ENCODE data around the gene COL15A1. TPM values are rescaled to one million over a fixed set of nuclear protein-coding genes. Genes with fewer than 3 reads are reported as not detected.

The COL15A1 gene
- total RNA-seq, 2 experiments from 2014 or later, result 0.30 to 0.33 TPM

- CTCF ChIA-PET, result interaction anchor here (0.7 to 3.4 kb wide), 4 partner anchors 9 to 168 kb away, joined by 3 to 14 read pairs (median 6); no protein-coding TSS in a partner anchor
- H3K4me3 Mint-ChIP-seq, result no peak overlapping the region
- H3K9me3 Mint-ChIP-seq, result no peaks in the 10 kb centered on the region
- POLR2A ChIA-PET, result no interaction called here
- H3K27ac Mint-ChIP-seq, result no peak overlapping the region
- H3K36me3 Mint-ChIP-seq (ENCODE audit: low read depth), result no peaks in the 10 kb centered on the region
- H3K27me3 Mint-ChIP-seq, result peaks cover 25% of the 10 kb centered on the region
- no peak for DNase-seq
- peaks cover 8% of the 10 kb centered on the region for H3K4me1 Mint-ChIP-seq
Observed at GRCh38 chr9:98973576-98973975, 29.9 kb downstream of the COL15A1 start.

GRCh38 chr9:98974106-98974505, 30.4 kb downstream of the COL15A1 start:
- Mint-ChIP-seq H3K27me3 (peaks cover 25% of the 10 kb centered on the region), H3K9me3 (no peaks in the 10 kb centered on the region), H3K36me3 (ENCODE audit: low read depth) (no peaks in the 10 kb centered on the region), H3K4me3 (no peak overlapping the region), H3K27ac (no peak overlapping the region), H3K4me1 (peaks cover 8% of the 10 kb centered on the region)
- ChIA-PET POLR2A (no interaction called here), CTCF (interaction anchor here (0.7 to 3.4 kb wide), 5 partner anchors 9 to 214 kb away, joined by 3 to 14 read pairs (median 8); no protein-coding TSS in a partner anchor)
- no peak for DNase-seq

GRCh38 chr9:98974554-98974953, 30.8 kb downstream of the COL15A1 start:
- peaks cover 8% of the 10 kb centered on the region for H3K4me1 Mint-ChIP-seq
- ChIA-PET POLR2A (no interaction called here), CTCF (interaction anchor here (1.0 to 3.4 kb wide), 13 partner anchors 10 to 294 kb away, joined by 3 to 19 read pairs (median 5); partner anchors contain the start of genes GALNT12 and TGFBR1)
- no peak overlapping the region for H3K27ac Mint-ChIP-seq
- H3K4me3 Mint-ChIP-seq, result no peak overlapping the region
- no peaks in the 10 kb centered on the region for H3K36me3 Mint-ChIP-seq (ENCODE audit: low read depth)
- no peak for DNase-seq
- H3K9me3 Mint-ChIP-seq, result no peaks in the 10 kb centered on the region
- H3K27me3 Mint-ChIP-seq, result peaks cover 26% of the 10 kb centered on the region

GRCh38 chr9:98974994-98975712, 31.4 kb downstream of the COL15A1 start:
- POLR2A ChIA-PET, result interaction anchor here (0.6 kb wide), 1 partner anchor 118 kb away, joined by 3 read pairs; no protein-coding TSS in a partner anchor
- Mint-ChIP-seq H3K9me3 (no peaks in the 10 kb centered on the region), H3K27ac (no peak overlapping the region), H3K27me3 (peaks cover 26% of the 10 kb centered on the region), H3K36me3 (ENCODE audit: low read depth) (no peaks in the 10 kb centered on the region), H3K4me1 (peaks cover 8% of the 10 kb centered on the region), H3K4me3 (no peak overlapping the region)
- DNase-seq, result peak; percentile 82
- CTCF ChIA-PET, result interaction anchor here (0.6 to 2.4 kb wide), 20 partner anchors 9 to 294 kb away, joined by 3 to 19 read pairs (median 5); partner anchors contain the start of genes GALNT12 and TGFBR1

- H3K4me3 Mint-ChIP-seq, result no peak overlapping the region
- DNase-seq, result no peak
- ChIA-PET POLR2A (no interaction called here), CTCF (interaction anchor here (0.6 to 2.4 kb wide), 11 partner anchors 12 to 185 kb away, joined by 3 to 19 read pairs (median 8); partner anchors contain the start of gene GALNT12)
- no peaks in the 10 kb centered on the region for H3K9me3 Mint-ChIP-seq
- H3K4me1 Mint-ChIP-seq, result peaks cover 8% of the 10 kb centered on the region
- no peak overlapping the region for H3K27ac Mint-ChIP-seq
- peaks cover 23% of the 10 kb centered on the region for H3K27me3 Mint-ChIP-seq
- no peaks in the 10 kb centered on the region for H3K36me3 Mint-ChIP-seq (ENCODE audit: low read depth)
Observed at GRCh38 chr9:98975838-98976237, 32.1 kb downstream of the COL15A1 start.

GRCh38 chr9:98977246-98977714, 33.6 kb downstream of the COL15A1 start:
- Mint-ChIP-seq H3K36me3 (ENCODE audit: low read depth) (no peaks in the 10 kb centered on the region), H3K4me3 (no peak overlapping the region), H3K4me1 (peaks cover 8% of the 10 kb centered on the region), H3K27ac (no peak overlapping the region), H3K9me3 (no peaks in the 10 kb centered on the region), H3K27me3 (peaks cover 23% of the 10 kb centered on the region)
- ChIA-PET POLR2A (interaction anchor here (1.5 kb wide), 1 partner anchor 82 kb away, joined by 3 read pairs; no protein-coding TSS in a partner anchor), CTCF (interaction anchor here (0.7 to 2.4 kb wide), 5 partner anchors 12 to 163 kb away, joined by 3 to 8 read pairs (median 5); no protein-coding TSS in a partner anchor)
- DNase-seq, result no peak

- Mint-ChIP-seq H3K4me1 (peaks cover 8% of the 10 kb centered on the region), H3K36me3 (ENCODE audit: low read depth) (no peaks in the 10 kb centered on the region), H3K27ac (no peak overlapping the region), H3K27me3 (peaks cover 21% of the 10 kb centered on the region), H3K4me3 (no peak overlapping the region), H3K9me3 (no peaks in the 10 kb centered on the region)
- POLR2A ChIA-PET, result interaction anchor here (1.0 to 1.5 kb wide), 2 partner anchors 82 to 117 kb away, joined by 3 read pairs; no protein-coding TSS in a partner anchor
- CTCF ChIA-PET, result interaction anchor here (0.7 to 1.8 kb wide), 4 partner anchors 11 to 163 kb away, joined by 3 to 8 read pairs (median 4); no protein-coding TSS in a partner anchor
- no peak for DNase-seq
Observed at GRCh38 chr9:98977813-98978212, 34.1 kb downstream of the COL15A1 start.

- H3K9me3 Mint-ChIP-seq, result no peaks in the 10 kb centered on the region
- H3K27me3 Mint-ChIP-seq, result peaks cover 21% of the 10 kb centered on the region
- H3K4me3 Mint-ChIP-seq, result no peak overlapping the region
- H3K27ac Mint-ChIP-seq, result no peak overlapping the region
- DNase-seq, result no peak
- CTCF ChIA-PET, result interaction anchor here (0.7 to 1.8 kb wide), 4 partner anchors 11 to 162 kb away, joined by 3 to 8 read pairs (median 4); no protein-coding TSS in a partner anchor
- H3K4me1 Mint-ChIP-seq, result peaks cover 8% of the 10 kb centered on the region
- POLR2A ChIA-PET, result interaction anchor here (1.0 to 1.5 kb wide), 2 partner anchors 83 to 117 kb away, joined by 3 read pairs; no protein-coding TSS in a partner anchor
- H3K36me3 Mint-ChIP-seq (ENCODE audit: low read depth), result no peaks in the 10 kb centered on the region
Observed at GRCh38 chr9:98978231-98978681, 34.5 kb downstream of the COL15A1 start.

- DNase-seq, result no peak
- Mint-ChIP-seq H3K27me3 (peaks cover 21% of the 10 kb centered on the region), H3K9me3 (no peaks in the 10 kb centered on the region), H3K4me1 (peaks cover 5% of the 10 kb centered on the region), H3K36me3 (ENCODE audit: low read depth) (no peaks in the 10 kb centered on the region), H3K27ac (no peak overlapping the region), H3K4me3 (no peak overlapping the region)
- ChIA-PET POLR2A (no interaction called here), CTCF (interaction anchor here (1.0 kb wide), 1 partner anchor 23 kb away, joined by 3 read pairs; no protein-coding TSS in a partner anchor)
Observed at GRCh38 chr9:98980291-98980690, 36.6 kb downstream of the COL15A1 start.

GRCh38 chr9:98983295-98984268, 39.9 kb downstream of the COL15A1 start:
- H3K4me3 Mint-ChIP-seq, result no peak overlapping the region
- peaks cover 1% of the 10 kb centered on the region for H3K27me3 Mint-ChIP-seq
- ChIA-PET POLR2A (interaction anchor here (1.1 kb wide), 1 partner anchor 151 kb away, joined by 3 read pairs; no protein-coding TSS in a partner anchor), CTCF (interaction anchor here (1.0 kb wide), 1 partner anchor 10 kb away, joined by 3 read pairs; no protein-coding TSS in a partner anchor)
- DNase-seq, result no peak
- H3K27ac Mint-ChIP-seq, result no peak overlapping the region
- no peaks in the 10 kb centered on the region for H3K36me3 Mint-ChIP-seq (ENCODE audit: low read depth)
- no peaks in the 10 kb centered on the region for H3K4me1 Mint-ChIP-seq
- H3K9me3 Mint-ChIP-seq, result no peaks in the 10 kb centered on the region

- Mint-ChIP-seq H3K36me3 (ENCODE audit: low read depth) (no peaks in the 10 kb centered on the region), H3K4me1 (peaks cover 2% of the 10 kb centered on the region), H3K4me3 (no peak overlapping the region), H3K27me3 (no peaks in the 10 kb centered on the region), H3K27ac (no peak overlapping the region), H3K9me3 (no peaks in the 10 kb centered on the region)
- CTCF ChIA-PET, result no interaction called here
- POLR2A ChIA-PET, result no interaction called here
- no peak for DNase-seq
Observed at GRCh38 chr9:98985596-98985995, 41.9 kb downstream of the COL15A1 start.
